ENCODE data around the gene GORASP2.

DNA sequence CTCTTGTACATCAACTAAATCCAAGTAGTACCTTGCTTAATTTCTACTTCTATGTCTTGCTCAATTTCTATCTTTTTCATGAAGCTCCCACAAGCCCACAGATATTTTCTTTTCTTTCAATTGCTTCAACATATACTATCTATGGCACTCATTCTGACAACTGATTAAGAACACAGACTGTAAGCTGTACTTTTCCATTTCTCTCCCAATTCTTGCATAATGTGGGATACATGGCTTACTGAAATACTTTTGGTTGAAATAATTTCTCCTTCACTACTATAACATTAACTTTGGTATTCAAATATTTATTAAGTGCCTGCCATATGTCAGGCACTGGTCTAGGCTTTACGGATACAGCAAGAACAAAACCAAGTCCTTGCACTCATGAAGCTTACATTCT, 84.8 kb downstream of the GORASP2 start:
- TF ChIP-seq, protein P1, sequence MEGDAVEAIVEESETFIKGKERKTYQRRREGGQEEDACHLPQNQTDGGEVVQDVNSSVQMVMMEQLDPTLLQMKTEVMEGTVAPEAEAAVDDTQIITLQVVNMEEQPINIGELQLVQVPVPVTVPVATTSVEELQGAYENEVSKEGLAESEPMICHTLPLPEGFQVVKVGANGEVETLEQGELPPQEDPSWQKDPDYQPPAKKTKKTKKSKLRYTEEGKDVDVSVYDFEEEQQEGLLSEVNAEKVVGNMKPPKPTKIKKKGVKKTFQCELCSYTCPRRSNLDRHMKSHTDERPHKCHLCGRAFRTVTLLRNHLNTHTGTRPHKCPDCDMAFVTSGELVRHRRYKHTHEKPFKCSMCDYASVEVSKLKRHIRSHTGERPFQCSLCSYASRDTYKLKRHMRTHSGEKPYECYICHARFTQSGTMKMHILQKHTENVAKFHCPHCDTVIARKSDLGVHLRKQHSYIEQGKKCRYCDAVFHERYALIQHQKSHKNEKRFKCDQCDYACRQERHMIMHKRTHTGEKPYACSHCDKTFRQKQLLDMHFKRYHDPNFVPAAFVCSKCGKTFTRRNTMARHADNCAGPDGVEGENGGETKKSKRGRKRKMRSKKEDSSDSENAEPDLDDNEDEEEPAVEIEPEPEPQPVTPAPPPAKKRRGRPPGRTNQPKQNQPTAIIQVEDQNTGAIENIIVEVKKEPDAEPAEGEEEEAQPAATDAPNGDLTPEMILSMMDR (IDR thresholded peaks at IDR 0.05; ENCODE audit: low read depth, low read length): no peak
- no peak for TF ChIP-seq MYC (IDR thresholded peaks at IDR 0.05; ENCODE audit: low read depth, low read length)
